A549 (cell line): Measurements from ENCODE around the gene NRARP. TPM values are rescaled to one million over a fixed set of nuclear protein-coding genes. Genes with fewer than 3 reads are reported as not detected.

Source experiments
- ATAC-seq, 2 experiments: fragments of 200-7000 bp in 1 of 2; fragments of >200 bp in 1 of 2; cut with Nextera tagmentation in 1 of 2; cut with Tn5 transposase in 1 of 2; 3 replicates each; pipeline versions ENCODE4 v1.8.0 to v1.9.1; 2018 to 2020; ENCODE audit warnings: mild to moderate bottlenecking in 1 of 2, moderate library complexity in 1 of 2
- CTCF ChIA-PET: fragments of 300-600 bp; sonication (Branson Sonifier 250); formaldehyde crosslinking; extraction: SDS; loops from one replicate; lab custom pipeline; 2021; ENCODE audit warnings: antibody characterized with exemption, inconsistent platforms; lab: Yijun Ruan, JAX
- POLR2A ChIA-PET: fragments of 350-600 bp; formaldehyde crosslinking; extraction: SDS; loops from one replicate; lab custom pipeline; 2021; ENCODE audit warnings: antibody characterized with exemption, inconsistent platforms; lab: Yijun Ruan, JAX
- DNase-seq, 2 experiments: peaks; one replicate each; pipeline versions ENCODE4 v3.0.0 to v3.0.0-alpha.2; 2011 to 2016; ENCODE audit warnings: low read depth in 1 of 2, low spot score in 1 of 2
- FAIRE-seq: peaks from 2 replicates; lab custom pipeline; 2011; peaks lifted over from hg19 to GRCh38; lab: Jason Lieb, UNC
- H3K27ac ChIP-seq, 2 experiments: fragments of >200 bp; sonication (Bioruptor Twin); formaldehyde crosslinking; 3 replicates each; pipeline ENCODE4 v1.5.1; 2016 to 2017
- H3K4me1 ChIP-seq: fragments of >200 bp; sonication (Bioruptor Twin); formaldehyde crosslinking; 3 replicates; pipeline ENCODE4 v1.6.1; 2016
- H3K4me2 ChIP-seq: fragments of >200 bp; sonication (Bioruptor Twin); formaldehyde crosslinking; 3 replicates; pipeline ENCODE4 v1.6.1; 2016
- H3K4me3 ChIP-seq: fragments of >200 bp; sonication (Bioruptor Twin); formaldehyde crosslinking; 3 replicates; pipeline ENCODE4 v1.5.1; 2016
- H3K9me3 ChIP-seq: fragments of >200 bp; sonication (Bioruptor Twin); formaldehyde crosslinking; 3 replicates; pipeline ENCODE4 v1.6.1; 2016
- CEBPB ChIP-seq, 2 experiments: fragments of >200 bp in 1 of 2; sonication (Bioruptor Twin) in 1 of 2; formaldehyde crosslinking in 1 of 2; IDR thresholded peaks; 2 replicates each; pipeline ENCODE4 v1.6.1; 2012 to 2016
- EHF ChIP-seq: fragments of 250-450 bp; sonication (Bioruptor Pico); IDR thresholded peaks from 2 replicates; pipeline ENCODE4 v1.5.0; 2020; ENCODE audit warnings: mild to moderate bottlenecking
- NPAS2 ChIP-seq: fragments of 250-450 bp; sonication (Bioruptor Pico); IDR thresholded peaks from 2 replicates; pipeline ENCODE4 v1.8.0; 2022; ENCODE audit warnings: mild to moderate bottlenecking, moderate library complexity, borderline replicate concordance
- NR3C1 ChIP-seq: fragments of >200 bp; sonication (Bioruptor Twin); formaldehyde crosslinking; IDR thresholded peaks from 3 replicates; pipeline ENCODE4 v1.6.1; 2017
- POLR2A ChIP-seq: IDR thresholded peaks from 2 replicates; pipeline ENCODE4 v1.6.1; 2012; ENCODE audit warnings: mild to moderate bottlenecking, low read length
- RCOR1 ChIP-seq: fragments of 150-350 bp; IDR thresholded peaks from 2 replicates; pipeline ENCODE4 v1.6.1; 2014; ENCODE audit warnings: antibody characterized with exemption, low read length, low read depth
- RNF2 ChIP-seq: fragments of 200-600 bp; sonication (generic); IDR thresholded peaks from 2 replicates; pipeline ENCODE4 v1.6.1; 2016; ENCODE audit warnings: low read depth, mild to moderate bottlenecking, antibody characterized with exemption, moderate library complexity, borderline replicate concordance
- WGBS: methylation state at CpG from one replicate; pipeline ENCODE4 v1.1.6; 2017; ENCODE audit errors: missing lambda C conversion rate; 5-methylcytosine and 5-hydroxymethylcytosine counted together
- polyA plus RNA-seq, 4 experiments: library from polyadenylated mRNA; depleted of rRNA in 3 of 4; stranded (reverse); fragments of >200 nt; fragmentation: RNase III in 1 of 4; extraction: RNeasy Plus Mini Kit Qiagen cat#74134 plus additional on column Dnase treatment in 1 of 4; gene quantifications; 2 replicates in 3 of 4; 3 replicates in 1 of 4; pipeline ENCODE4 v1.2.3, GENCODE V29; 2011 to 2017
- TF ChIP-seq, protein P1 (sequence below): fragments of 450-650 bp; IDR thresholded peaks from 2 replicates; pipeline ENCODE4 v1.6.1; 2014; ENCODE audit warnings: antibody characterized with exemption
- TF ChIP-seq, protein P2 (sequence below): fragments of 200-600 bp; sonication (generic); IDR thresholded peaks from 2 replicates; pipeline ENCODE4 v1.6.1; 2016; ENCODE audit warnings: antibody characterized with exemption, mild to moderate bottlenecking, moderate library complexity

The NRARP gene
- polyA plus RNA-seq, 2 of the 4 experiments (the other 2 are of a cell fraction): 1.3 to 5.1 TPM

DNA sequence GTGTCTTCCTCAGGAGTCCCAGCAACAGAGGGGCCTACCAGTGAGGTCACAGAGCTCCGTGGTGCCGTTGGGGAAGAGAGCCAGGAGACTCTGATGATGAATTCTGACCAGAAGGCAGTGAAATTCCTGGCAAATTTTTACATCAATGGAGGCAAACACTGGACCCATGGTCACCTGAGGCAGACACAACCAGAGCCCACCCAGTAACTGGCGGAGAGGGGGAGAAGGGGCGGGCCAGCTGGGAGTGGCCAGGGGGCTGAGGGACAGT, 50.9 kb downstream of the NRARP start, which contains the start of gene STPG3 (continued):
- TF ChIP-seq, protein P1, sequence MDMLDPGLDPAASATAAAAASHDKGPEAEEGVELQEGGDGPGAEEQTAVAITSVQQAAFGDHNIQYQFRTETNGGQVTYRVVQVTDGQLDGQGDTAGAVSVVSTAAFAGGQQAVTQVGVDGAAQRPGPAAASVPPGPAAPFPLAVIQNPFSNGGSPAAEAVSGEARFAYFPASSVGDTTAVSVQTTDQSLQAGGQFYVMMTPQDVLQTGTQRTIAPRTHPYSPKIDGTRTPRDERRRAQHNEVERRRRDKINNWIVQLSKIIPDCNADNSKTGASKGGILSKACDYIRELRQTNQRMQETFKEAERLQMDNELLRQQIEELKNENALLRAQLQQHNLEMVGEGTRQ: no peak
- TF ChIP-seq EHF: no peak

DNA sequence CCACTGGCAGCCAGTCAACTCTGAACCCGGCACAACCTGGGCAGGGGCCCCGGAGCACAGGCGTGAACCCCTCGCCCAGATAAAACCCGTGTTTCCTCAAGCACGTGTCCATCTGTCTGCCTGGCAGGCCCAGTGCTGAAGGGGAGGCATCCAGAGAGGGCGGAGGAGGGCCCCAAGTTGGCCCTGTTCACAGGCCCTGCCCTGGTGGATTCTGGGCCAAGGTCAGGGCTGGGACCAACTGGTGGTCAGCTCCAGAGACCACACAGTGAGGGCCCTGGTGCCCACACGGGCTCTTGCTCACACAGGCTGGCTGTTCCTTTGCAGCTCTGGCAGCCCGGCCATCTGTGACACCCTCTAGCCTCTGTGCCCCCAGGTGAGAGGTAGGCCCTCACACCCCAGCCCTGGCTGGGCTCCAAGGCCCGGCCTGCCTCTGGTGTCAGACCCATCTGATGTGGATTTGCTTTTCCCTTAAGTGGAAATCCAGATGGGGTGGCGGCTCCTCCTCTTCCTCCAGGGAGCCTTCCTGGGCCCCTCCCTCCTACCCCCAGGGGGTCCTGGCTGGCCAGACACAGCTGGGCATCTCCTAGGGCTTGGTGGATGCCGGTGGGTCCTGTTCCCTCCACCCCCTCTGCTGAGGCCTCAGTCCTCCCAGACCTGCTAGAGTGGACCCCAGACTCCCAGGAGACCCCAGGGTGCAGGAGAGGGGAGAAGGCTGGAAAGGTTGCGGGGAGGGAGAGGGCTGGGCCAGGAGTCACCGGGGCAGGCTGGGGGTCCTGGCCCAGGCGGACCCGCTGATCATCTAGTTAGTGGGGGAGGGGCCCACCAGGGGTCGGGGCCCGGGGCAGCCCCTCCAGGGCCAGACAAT, 51.5 kb downstream of the NRARP start:
- Histone ChIP-seq H3K27ac (0 out of 6 replicates have a peak overlapping the region, but pooled peaks of 1 of the 2 experiments have one; percentile 18), H3K4me1 (peaks cover 9% of the 10 kb centered on the region), H3K4me3 (no peak overlapping the region), H3K9me3 (no peaks in the 10 kb centered on the region), H3K4me2 (no peak overlapping the region)
- ATAC-seq (no peak), FAIRE-seq (no peak), DNase-seq (no peak)
- ChIA-PET POLR2A (interaction anchor here (1.0 to 1.5 kb wide), 2 partner anchors 10 kb away, joined by 5 to 12 read pairs; partner anchors contain the start of gene TUBB4B), CTCF (interaction anchor here (0.6 to 2.6 kb wide), 11 partner anchors 9 to 200 kb away, joined by 3 to 15 read pairs (median 3); partner anchors contain the start of gene TUBB4B)
- TF ChIP-seq NR3C1: no peak
- TF ChIP-seq RCOR1: no peak
- TF ChIP-seq, protein P2, sequence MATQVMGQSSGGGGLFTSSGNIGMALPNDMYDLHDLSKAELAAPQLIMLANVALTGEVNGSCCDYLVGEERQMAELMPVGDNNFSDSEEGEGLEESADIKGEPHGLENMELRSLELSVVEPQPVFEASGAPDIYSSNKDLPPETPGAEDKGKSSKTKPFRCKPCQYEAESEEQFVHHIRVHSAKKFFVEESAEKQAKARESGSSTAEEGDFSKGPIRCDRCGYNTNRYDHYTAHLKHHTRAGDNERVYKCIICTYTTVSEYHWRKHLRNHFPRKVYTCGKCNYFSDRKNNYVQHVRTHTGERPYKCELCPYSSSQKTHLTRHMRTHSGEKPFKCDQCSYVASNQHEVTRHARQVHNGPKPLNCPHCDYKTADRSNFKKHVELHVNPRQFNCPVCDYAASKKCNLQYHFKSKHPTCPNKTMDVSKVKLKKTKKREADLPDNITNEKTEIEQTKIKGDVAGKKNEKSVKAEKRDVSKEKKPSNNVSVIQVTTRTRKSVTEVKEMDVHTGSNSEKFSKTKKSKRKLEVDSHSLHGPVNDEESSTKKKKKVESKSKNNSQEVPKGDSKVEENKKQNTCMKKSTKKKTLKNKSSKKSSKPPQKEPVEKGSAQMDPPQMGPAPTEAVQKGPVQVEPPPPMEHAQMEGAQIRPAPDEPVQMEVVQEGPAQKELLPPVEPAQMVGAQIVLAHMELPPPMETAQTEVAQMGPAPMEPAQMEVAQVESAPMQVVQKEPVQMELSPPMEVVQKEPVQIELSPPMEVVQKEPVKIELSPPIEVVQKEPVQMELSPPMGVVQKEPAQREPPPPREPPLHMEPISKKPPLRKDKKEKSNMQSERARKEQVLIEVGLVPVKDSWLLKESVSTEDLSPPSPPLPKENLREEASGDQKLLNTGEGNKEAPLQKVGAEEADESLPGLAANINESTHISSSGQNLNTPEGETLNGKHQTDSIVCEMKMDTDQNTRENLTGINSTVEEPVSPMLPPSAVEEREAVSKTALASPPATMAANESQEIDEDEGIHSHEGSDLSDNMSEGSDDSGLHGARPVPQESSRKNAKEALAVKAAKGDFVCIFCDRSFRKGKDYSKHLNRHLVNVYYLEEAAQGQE: no peak
- TF ChIP-seq RNF2: no peak
- TF ChIP-seq CEBPB (IDR thresholded peaks at IDR 0.05): no peak
- no peak for TF ChIP-seq POLR2A
- no peak for TF ChIP-seq NPAS2
- WGBS: 89% methylated on average over 10 of the region's 18 CpGs

Other genes starting within 250 kb of the NRARP start
- gene ENTPD2, start 248.2 kb downstream of the NRARP start, polyA plus RNA-seq (2011; rRNA removed): 0.75 and 2.3 TPM in 2 replicates
- 0.71 to 1.2 TPM (median 1.1 TPM) in 3 replicates for gene ENTPD2, start 248.2 kb downstream of the NRARP start, polyA plus RNA-seq (2017; fragmentation: RNase III; extraction: RNeasy Plus Mini Kit Qiagen cat#74134 plus additional on column Dnase treatment)
- gene SAPCD2, start 231.7 kb downstream of the NRARP start, polyA plus RNA-seq (2011; rRNA removed): 6.5 and 6.9 TPM in 2 replicates
- 13.1 to 16.4 TPM (median 14.6 TPM) in 3 replicates for gene SAPCD2, start 231.7 kb downstream of the NRARP start, polyA plus RNA-seq (2017; fragmentation: RNase III; extraction: RNeasy Plus Mini Kit Qiagen cat#74134 plus additional on column Dnase treatment)
- 1.2 and 1.9 TPM in 2 replicates for gene UAP1L1, start 224.8 kb downstream of the NRARP start, polyA plus RNA-seq (2011; rRNA removed)
- gene UAP1L1, start 224.8 kb downstream of the NRARP start, polyA plus RNA-seq (2017; fragmentation: RNase III; extraction: RNeasy Plus Mini Kit Qiagen cat#74134 plus additional on column Dnase treatment): 4.8 to 7.8 TPM (median 6.0 TPM) in 3 replicates
- gene MAN1B1, start 215.3 kb downstream of the NRARP start, polyA plus RNA-seq (2011; rRNA removed): 31.7 and 47.8 TPM in 2 replicates
- gene MAN1B1, start 215.3 kb downstream of the NRARP start, polyA plus RNA-seq (2017; fragmentation: RNase III; extraction: RNeasy Plus Mini Kit Qiagen cat#74134 plus additional on column Dnase treatment): 45.1 to 48.6 TPM (median 47.0 TPM) in 3 replicates
- gene DPP7, start 187.5 kb downstream of the NRARP start, polyA plus RNA-seq (2011; rRNA removed): 27.6 and 36.0 TPM in 2 replicates
- gene DPP7, start 187.5 kb downstream of the NRARP start, polyA plus RNA-seq (2017; fragmentation: RNase III; extraction: RNeasy Plus Mini Kit Qiagen cat#74134 plus additional on column Dnase treatment): 61.3 to 71.8 TPM (median 68.5 TPM) in 3 replicates
- 0.11 and 0.13 TPM in 2 replicates for gene GRIN1, start 163.1 kb downstream of the NRARP start, polyA plus RNA-seq (2011; rRNA removed)
- gene GRIN1, start 163.1 kb downstream of the NRARP start, polyA plus RNA-seq (2017; fragmentation: RNase III; extraction: RNeasy Plus Mini Kit Qiagen cat#74134 plus additional on column Dnase treatment): 0.30 to 0.51 TPM (median 0.45 TPM) in 3 replicates
- 0.08 and 0.09 TPM in 2 replicates for gene LRRC26, start 132.2 kb downstream of the NRARP start, polyA plus RNA-seq (2011; rRNA removed)
- 0.80 to 1.2 TPM (median 1.0 TPM) in 3 replicates for gene LRRC26, start 132.2 kb downstream of the NRARP start, polyA plus RNA-seq (2017; fragmentation: RNase III; extraction: RNeasy Plus Mini Kit Qiagen cat#74134 plus additional on column Dnase treatment)
- not detected in 2 replicates for gene TMEM210, start 130.2 kb downstream of the NRARP start, polyA plus RNA-seq (2011; rRNA removed)
- gene TMEM210, start 130.2 kb downstream of the NRARP start, polyA plus RNA-seq (2017; fragmentation: RNase III; extraction: RNeasy Plus Mini Kit Qiagen cat#74134 plus additional on column Dnase treatment): not detected in 3 replicates
- gene ANAPC2, start 113.7 kb downstream of the NRARP start, polyA plus RNA-seq (2011; rRNA removed): 17.5 and 22.3 TPM in 2 replicates
- 35.4 to 40.7 TPM (median 39.9 TPM) in 3 replicates for gene ANAPC2, start 113.7 kb downstream of the NRARP start, polyA plus RNA-seq (2017; fragmentation: RNase III; extraction: RNeasy Plus Mini Kit Qiagen cat#74134 plus additional on column Dnase treatment)
- gene SSNA1, start 113.6 kb downstream of the NRARP start, polyA plus RNA-seq (2011; rRNA removed): 52.6 and 54.1 TPM in 2 replicates
- 89.2 to 102 TPM (median 102 TPM) in 3 replicates for gene SSNA1, start 113.6 kb downstream of the NRARP start, polyA plus RNA-seq (2017; fragmentation: RNase III; extraction: RNeasy Plus Mini Kit Qiagen cat#74134 plus additional on column Dnase treatment)
- 2.1 and 2.4 TPM in 2 replicates for gene TPRN, start 101.5 kb downstream of the NRARP start, polyA plus RNA-seq (2011; rRNA removed)
- 5.3 to 6.5 TPM (median 6.3 TPM) in 3 replicates for gene TPRN, start 101.5 kb downstream of the NRARP start, polyA plus RNA-seq (2017; fragmentation: RNase III; extraction: RNeasy Plus Mini Kit Qiagen cat#74134 plus additional on column Dnase treatment)
- gene TMEM203, start 96.6 kb downstream of the NRARP start, polyA plus RNA-seq (2011; rRNA removed): 47.3 and 51.8 TPM in 2 replicates
- 29.2 to 31.0 TPM (median 31.0 TPM) in 3 replicates for gene TMEM203, start 96.6 kb downstream of the NRARP start, polyA plus RNA-seq (2017; fragmentation: RNase III; extraction: RNeasy Plus Mini Kit Qiagen cat#74134 plus additional on column Dnase treatment)
- gene NDOR1, start 96.6 kb downstream of the NRARP start, polyA plus RNA-seq (2011; rRNA removed): 5.6 and 6.4 TPM in 2 replicates
- 17.9 to 19.5 TPM (median 17.9 TPM) in 3 replicates for gene NDOR1, start 96.6 kb downstream of the NRARP start, polyA plus RNA-seq (2017; fragmentation: RNase III; extraction: RNeasy Plus Mini Kit Qiagen cat#74134 plus additional on column Dnase treatment)
- 0.06 and 0.29 TPM in 2 replicates for gene RNF208, start 80.0 kb downstream of the NRARP start, polyA plus RNA-seq (2011; rRNA removed)
- 1.0 to 1.7 TPM (median 1.7 TPM) in 3 replicates for gene RNF208, start 80.0 kb downstream of the NRARP start, polyA plus RNA-seq (2017; fragmentation: RNase III; extraction: RNeasy Plus Mini Kit Qiagen cat#74134 plus additional on column Dnase treatment)
- 0.30 and 0.32 TPM in 2 replicates for gene CYSRT1, start 77.1 kb downstream of the NRARP start, polyA plus RNA-seq (2011; rRNA removed)
- 0.81 to 1.0 TPM (median 0.87 TPM) in 3 replicates for gene CYSRT1, start 77.1 kb downstream of the NRARP start, polyA plus RNA-seq (2017; fragmentation: RNase III; extraction: RNeasy Plus Mini Kit Qiagen cat#74134 plus additional on column Dnase treatment)
- gene RNF224, start 74.8 kb downstream of the NRARP start, polyA plus RNA-seq (2011; rRNA removed): not detected in 2 replicates
- 0.04 to 0.07 TPM (median 0.07 TPM) in 3 replicates for gene RNF224, start 74.8 kb downstream of the NRARP start, polyA plus RNA-seq (2017; fragmentation: RNase III; extraction: RNeasy Plus Mini Kit Qiagen cat#74134 plus additional on column Dnase treatment)
- not detected in 2 replicates for gene SLC34A3, start 71.4 kb downstream of the NRARP start, polyA plus RNA-seq (2011; rRNA removed)
- gene SLC34A3, start 71.4 kb downstream of the NRARP start, polyA plus RNA-seq (2017; fragmentation: RNase III; extraction: RNeasy Plus Mini Kit Qiagen cat#74134 plus additional on column Dnase treatment): 0.04 to 0.05 TPM (median 0.05 TPM) in 3 replicates
- gene TUBB4B, start 61.0 kb downstream of the NRARP start, polyA plus RNA-seq (2011; rRNA removed): 256 and 268 TPM in 2 replicates
- gene TUBB4B, start 61.0 kb downstream of the NRARP start, polyA plus RNA-seq (2017; fragmentation: RNase III; extraction: RNeasy Plus Mini Kit Qiagen cat#74134 plus additional on column Dnase treatment): 646 to 795 TPM (median 671 TPM) in 3 replicates
- gene STPG3, start 51.0 kb downstream of the NRARP start, polyA plus RNA-seq (2011; rRNA removed): not detected in 2 replicates
- not detected in 3 replicates for gene STPG3, start 51.0 kb downstream of the NRARP start, polyA plus RNA-seq (2017; fragmentation: RNase III; extraction: RNeasy Plus Mini Kit Qiagen cat#74134 plus additional on column Dnase treatment)
- gene NELFB, start 46.9 kb downstream of the NRARP start, polyA plus RNA-seq (2011; rRNA removed): 31.8 and 33.8 TPM in 2 replicates
- gene NELFB, start 46.9 kb downstream of the NRARP start, polyA plus RNA-seq (2017; fragmentation: RNase III; extraction: RNeasy Plus Mini Kit Qiagen cat#74134 plus additional on column Dnase treatment): 44.4 to 46.3 TPM (median 45.3 TPM) in 3 replicates
- gene TOR4A, start 24.5 kb downstream of the NRARP start, polyA plus RNA-seq (2011; rRNA removed): 8.7 and 9.8 TPM in 2 replicates
- gene TOR4A, start 24.5 kb downstream of the NRARP start, polyA plus RNA-seq (2017; fragmentation: RNase III; extraction: RNeasy Plus Mini Kit Qiagen cat#74134 plus additional on column Dnase treatment): 15.6 to 18.6 TPM (median 17.5 TPM) in 3 replicates
- gene EXD3, start 120.9 kb upstream of the NRARP start, polyA plus RNA-seq (2011; rRNA removed): 3.3 and 3.4 TPM in 2 replicates
- 4.0 to 5.4 TPM (median 4.5 TPM) in 3 replicates for gene EXD3, start 120.9 kb upstream of the NRARP start, polyA plus RNA-seq (2017; fragmentation: RNase III; extraction: RNeasy Plus Mini Kit Qiagen cat#74134 plus additional on column Dnase treatment)
- gene NOXA1, start 121.1 kb upstream of the NRARP start, polyA plus RNA-seq (2011; rRNA removed): 0.44 and 0.58 TPM in 2 replicates
- gene NOXA1, start 121.1 kb upstream of the NRARP start, polyA plus RNA-seq (2017; fragmentation: RNase III; extraction: RNeasy Plus Mini Kit Qiagen cat#74134 plus additional on column Dnase treatment): 1.1 to 1.9 TPM (median 1.5 TPM) in 3 replicates
- 0.18 and 0.22 TPM in 2 replicates for gene ENTPD8, start 139.1 kb upstream of the NRARP start, polyA plus RNA-seq (2011; rRNA removed)
- gene ENTPD8, start 139.1 kb upstream of the NRARP start, polyA plus RNA-seq (2017; fragmentation: RNase III; extraction: RNeasy Plus Mini Kit Qiagen cat#74134 plus additional on column Dnase treatment): 0.21 to 0.41 TPM (median 0.36 TPM) in 3 replicates
- gene NSMF, start 157.1 kb upstream of the NRARP start, polyA plus RNA-seq (2011; rRNA removed): 16.0 and 20.0 TPM in 2 replicates
- 29.2 to 35.0 TPM (median 33.0 TPM) in 3 replicates for gene NSMF, start 157.1 kb upstream of the NRARP start, polyA plus RNA-seq (2017; fragmentation: RNase III; extraction: RNeasy Plus Mini Kit Qiagen cat#74134 plus additional on column Dnase treatment)
- gene PNPLA7, start 248.1 kb upstream of the NRARP start, polyA plus RNA-seq (2011; rRNA removed): 0.31 and 0.58 TPM in 2 replicates
- 0.92 to 1.3 TPM (median 1.1 TPM) in 3 replicates for gene PNPLA7, start 248.1 kb upstream of the NRARP start, polyA plus RNA-seq (2017; fragmentation: RNase III; extraction: RNeasy Plus Mini Kit Qiagen cat#74134 plus additional on column Dnase treatment)
- gene MRPL41, start 249.6 kb upstream of the NRARP start, polyA plus RNA-seq (2011; rRNA removed): 19.2 and 19.7 TPM in 2 replicates
- 51.0 to 54.4 TPM (median 52.4 TPM) in 3 replicates for gene MRPL41, start 249.6 kb upstream of the NRARP start, polyA plus RNA-seq (2017; fragmentation: RNase III; extraction: RNeasy Plus Mini Kit Qiagen cat#74134 plus additional on column Dnase treatment)